Esophagus squamous epithelium (tissue), 4 donors: ENCODE measurements around the gene TMEM135.

Experiments
- POLR2A ChIP-seq, 4 donors: fragments of 450-650 bp; IDR thresholded peaks; one replicate each; pipeline ENCODE4 v1.6.1; 2017; ENCODE audit warnings: antibody characterized with exemption in 4 of 4, mild to moderate bottlenecking in 4 of 4, moderate library complexity in 3 of 4
- TF ChIP-seq, protein P1 (sequence below), 6 experiments: fragments of 450-650 bp in 4 of 6; fragments of 200-600 bp in 2 of 6; sonication (generic) in 2 of 6; IDR thresholded peaks; one replicate each; pipeline ENCODE4 v1.5.1; 2016 to 2019; ENCODE audit warnings: antibody characterized with exemption in 6 of 6, mild to moderate bottlenecking in 4 of 6, moderate library complexity in 4 of 6

GRCh38 chr11:86991341-86991740 is 46.4 kb upstream of the TMEM135 start:
- TF ChIP-seq, protein P1, sequence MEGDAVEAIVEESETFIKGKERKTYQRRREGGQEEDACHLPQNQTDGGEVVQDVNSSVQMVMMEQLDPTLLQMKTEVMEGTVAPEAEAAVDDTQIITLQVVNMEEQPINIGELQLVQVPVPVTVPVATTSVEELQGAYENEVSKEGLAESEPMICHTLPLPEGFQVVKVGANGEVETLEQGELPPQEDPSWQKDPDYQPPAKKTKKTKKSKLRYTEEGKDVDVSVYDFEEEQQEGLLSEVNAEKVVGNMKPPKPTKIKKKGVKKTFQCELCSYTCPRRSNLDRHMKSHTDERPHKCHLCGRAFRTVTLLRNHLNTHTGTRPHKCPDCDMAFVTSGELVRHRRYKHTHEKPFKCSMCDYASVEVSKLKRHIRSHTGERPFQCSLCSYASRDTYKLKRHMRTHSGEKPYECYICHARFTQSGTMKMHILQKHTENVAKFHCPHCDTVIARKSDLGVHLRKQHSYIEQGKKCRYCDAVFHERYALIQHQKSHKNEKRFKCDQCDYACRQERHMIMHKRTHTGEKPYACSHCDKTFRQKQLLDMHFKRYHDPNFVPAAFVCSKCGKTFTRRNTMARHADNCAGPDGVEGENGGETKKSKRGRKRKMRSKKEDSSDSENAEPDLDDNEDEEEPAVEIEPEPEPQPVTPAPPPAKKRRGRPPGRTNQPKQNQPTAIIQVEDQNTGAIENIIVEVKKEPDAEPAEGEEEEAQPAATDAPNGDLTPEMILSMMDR (IDR thresholded peaks at IDR 0.05): no peak
- TF ChIP-seq POLR2A (IDR thresholded peaks at IDR 0.05): no peak
